Right atrium auricular region (tissue), 2 donors: Measurements from ENCODE around the gene WDR91. TPM values are rescaled to one million over a fixed set of nuclear protein-coding genes. Genes with fewer than 3 reads are reported as not detected.

Experiments
- DNase-seq: peaks from one replicate; pipeline ENCODE4 v3.0.0-alpha.2; 2019; ENCODE audit warnings: low spot score
- H3K27ac ChIP-seq, 2 donors: fragments of 200-600 bp; sonication (generic); 1 replicate in 1 of 2; 2 replicates in 1 of 2; pipeline ENCODE4 v1.5.1; 2016 to 2019
- H3K27me3 ChIP-seq, 2 donors: fragments of 200-600 bp; sonication (generic); one replicate each; pipeline versions ENCODE4 v1.5.1 to v1.6.0; 2017 to 2019
- H3K36me3 ChIP-seq: fragments of 200-600 bp; sonication (generic); one replicate; pipeline ENCODE4 v1.5.1; 2016
- H3K4me1 ChIP-seq, 2 donors: fragments of 200-600 bp; sonication (generic); one replicate each; pipeline versions ENCODE4 v1.5.1 to v1.6.0; 2017 to 2019
- H3K4me3 ChIP-seq, 2 donors: fragments of 200-600 bp; sonication (generic); 1 replicate in 1 of 2; 2 replicates in 1 of 2; pipeline ENCODE4 v1.5.1; 2017 to 2019; ENCODE audit warnings: mild to moderate bottlenecking in 1 of 2, moderate library complexity in 1 of 2
- H3K9me3 ChIP-seq, 2 donors: fragments of 200-600 bp; sonication (generic); one replicate each; pipeline ENCODE4 v1.5.1; 2019
- total RNA-seq, 2 donors: library from RNA; depleted of rRNA; stranded (reverse); fragments of >200 nt; gene quantifications; one replicate each; pipeline ENCODE4 v1.1.0, GENCODE V29; 2016
- TF ChIP-seq, protein P1 (sequence below), 2 donors: fragments of 200-600 bp; sonication (generic); IDR thresholded peaks; one replicate each; pipeline ENCODE4 v1.5.1; 2019; ENCODE audit warnings: antibody characterized with exemption in 2 of 2

The WDR91 gene
- total RNA-seq, 2 donors from 2014 or later = 3.3 to 4.5 TPM

DNA sequence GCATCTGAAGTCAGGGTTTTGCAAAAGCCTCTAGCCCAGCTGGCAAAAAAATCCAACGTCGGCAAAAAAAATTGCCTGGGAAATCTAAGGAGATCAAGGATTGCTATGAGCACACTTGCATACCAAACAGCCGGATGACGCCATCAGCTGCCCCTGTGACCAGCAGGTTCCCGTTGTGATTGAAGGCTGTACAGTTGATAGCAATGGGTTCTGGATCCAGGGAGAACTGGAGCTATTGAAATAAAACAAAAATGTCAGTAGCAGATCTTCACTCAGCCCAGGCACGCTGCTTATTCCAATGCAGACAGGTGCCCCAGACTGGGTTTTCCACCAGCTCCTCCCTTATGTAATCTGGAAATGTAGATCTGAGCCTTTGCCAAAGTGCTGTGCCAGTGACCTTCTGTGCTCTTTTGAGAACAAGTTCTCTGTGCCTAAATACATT is 22.1 kb downstream of the WDR91 start:
- H3K4me1 ChIP-seq = no peaks in the 10 kb centered on the region
- H3K27me3 ChIP-seq = no peaks in the 10 kb centered on the region
- no peak for DNase-seq
- H3K27ac ChIP-seq = no peak overlapping the region
- H3K36me3 ChIP-seq = peaks cover 65% of the 10 kb centered on the region
- TF ChIP-seq, protein P1, sequence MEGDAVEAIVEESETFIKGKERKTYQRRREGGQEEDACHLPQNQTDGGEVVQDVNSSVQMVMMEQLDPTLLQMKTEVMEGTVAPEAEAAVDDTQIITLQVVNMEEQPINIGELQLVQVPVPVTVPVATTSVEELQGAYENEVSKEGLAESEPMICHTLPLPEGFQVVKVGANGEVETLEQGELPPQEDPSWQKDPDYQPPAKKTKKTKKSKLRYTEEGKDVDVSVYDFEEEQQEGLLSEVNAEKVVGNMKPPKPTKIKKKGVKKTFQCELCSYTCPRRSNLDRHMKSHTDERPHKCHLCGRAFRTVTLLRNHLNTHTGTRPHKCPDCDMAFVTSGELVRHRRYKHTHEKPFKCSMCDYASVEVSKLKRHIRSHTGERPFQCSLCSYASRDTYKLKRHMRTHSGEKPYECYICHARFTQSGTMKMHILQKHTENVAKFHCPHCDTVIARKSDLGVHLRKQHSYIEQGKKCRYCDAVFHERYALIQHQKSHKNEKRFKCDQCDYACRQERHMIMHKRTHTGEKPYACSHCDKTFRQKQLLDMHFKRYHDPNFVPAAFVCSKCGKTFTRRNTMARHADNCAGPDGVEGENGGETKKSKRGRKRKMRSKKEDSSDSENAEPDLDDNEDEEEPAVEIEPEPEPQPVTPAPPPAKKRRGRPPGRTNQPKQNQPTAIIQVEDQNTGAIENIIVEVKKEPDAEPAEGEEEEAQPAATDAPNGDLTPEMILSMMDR (IDR thresholded peaks at IDR 0.05) = no peak
- H3K9me3 ChIP-seq = no peaks in the 10 kb centered on the region
- H3K4me3 ChIP-seq = no peak overlapping the region

DNA sequence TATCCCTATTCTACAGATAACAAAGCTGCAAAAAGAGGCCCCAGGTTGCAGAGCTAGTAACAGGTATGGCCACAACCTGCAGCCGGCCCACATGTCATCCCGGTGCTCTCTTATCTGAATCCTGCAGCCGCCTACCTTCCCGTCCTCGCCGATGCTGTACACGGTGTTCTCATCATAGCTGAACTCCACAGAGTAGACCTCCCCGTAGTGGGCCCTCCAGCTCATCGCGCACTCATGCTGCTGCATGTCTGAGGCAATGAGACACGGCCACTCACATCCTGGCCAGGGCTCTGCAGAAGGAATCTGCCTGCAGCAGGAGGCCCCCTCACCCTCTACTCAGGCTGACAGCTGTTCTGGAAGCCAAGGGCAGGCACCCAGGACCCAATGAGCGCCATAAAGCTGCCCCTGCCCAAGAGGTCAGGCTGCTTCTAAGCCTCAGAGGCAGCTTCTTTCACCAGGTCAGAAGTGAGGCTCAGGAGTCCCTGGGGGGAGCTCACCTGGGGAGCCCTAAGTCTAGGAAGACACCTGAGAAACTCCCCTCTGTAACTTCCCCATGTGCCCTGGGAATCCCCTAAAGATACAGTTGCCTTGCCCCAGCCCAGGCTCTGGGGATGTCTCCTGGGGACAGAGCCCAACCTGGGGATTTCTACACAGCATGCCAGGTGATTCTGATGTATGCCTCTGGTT is 22.9 kb downstream of the WDR91 start:
- TF ChIP-seq, protein P1 (IDR thresholded peaks at IDR 0.05) = no peak
- H3K27ac ChIP-seq = no peak overlapping the region
- H3K4me3 ChIP-seq = no peak overlapping the region
- H3K9me3 ChIP-seq = no peaks in the 10 kb centered on the region
- H3K27me3 ChIP-seq = no peaks in the 10 kb centered on the region
- H3K36me3 ChIP-seq = peaks cover 62% of the 10 kb centered on the region
- no peak for DNase-seq
- no peaks in the 10 kb centered on the region for H3K4me1 ChIP-seq

DNA sequence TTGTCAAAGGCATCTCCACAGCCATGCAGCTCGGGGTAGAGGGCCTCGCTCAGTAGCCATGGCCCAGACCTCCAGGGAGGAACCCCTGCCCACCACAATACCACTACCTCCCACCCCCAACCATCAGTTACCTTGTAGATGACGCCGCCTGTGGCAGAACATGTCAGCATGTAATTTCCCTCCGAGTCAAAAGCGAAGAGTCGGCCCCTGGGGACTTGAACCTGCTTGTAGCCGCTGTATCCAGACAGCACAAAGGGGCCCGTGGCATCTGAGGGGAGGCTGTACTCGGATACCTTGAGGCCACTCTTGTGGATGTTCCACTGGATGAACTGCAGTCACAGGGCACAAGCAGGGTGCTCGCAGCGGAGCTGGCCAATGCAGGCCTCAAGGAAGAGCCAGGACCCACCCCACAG is 24.5 kb downstream of the WDR91 start:
- DNase-seq = no peak

DNA sequence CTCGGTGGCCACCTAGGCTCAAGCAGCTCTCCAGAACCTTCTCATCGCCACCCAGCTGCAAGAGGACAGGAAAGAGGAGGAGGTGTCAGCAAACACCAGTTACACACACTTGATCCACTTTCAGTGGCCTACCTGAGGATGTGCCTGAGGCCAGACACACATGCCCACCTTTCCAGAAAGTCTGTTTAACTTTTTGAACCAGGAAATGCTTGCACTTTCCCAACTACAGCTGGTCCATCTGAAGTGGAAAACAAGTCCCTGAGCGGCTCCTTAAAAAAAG is 25.1 kb downstream of the WDR91 start:
- Histone ChIP-seq H3K4me3 (no peak overlapping the region), H3K36me3 (peaks cover 63% of the 10 kb centered on the region), H3K27ac (no peak overlapping the region), H3K27me3 (no peaks in the 10 kb centered on the region), H3K4me1 (no peaks in the 10 kb centered on the region), H3K9me3 (peaks cover 0 to 13% of the 10 kb centered on the region in 2 donors)
- no peak for DNase-seq
- TF ChIP-seq, protein P1 (IDR thresholded peaks at IDR 0.05) = no peak

More for the DNA sequence above, 24.5 kb downstream of the WDR91 start:
- H3K27me3 ChIP-seq = no peaks in the 10 kb centered on the region
- H3K4me3 ChIP-seq = no peak overlapping the region
- H3K27ac ChIP-seq = no peak overlapping the region
- TF ChIP-seq, protein P1 (IDR thresholded peaks at IDR 0.05) = no peak
- H3K9me3 ChIP-seq = peaks cover 0 to 6% of the 10 kb centered on the region in 2 donors
- no peaks in the 10 kb centered on the region for H3K4me1 ChIP-seq
- peaks cover 56% of the 10 kb centered on the region for H3K36me3 ChIP-seq

DNA sequence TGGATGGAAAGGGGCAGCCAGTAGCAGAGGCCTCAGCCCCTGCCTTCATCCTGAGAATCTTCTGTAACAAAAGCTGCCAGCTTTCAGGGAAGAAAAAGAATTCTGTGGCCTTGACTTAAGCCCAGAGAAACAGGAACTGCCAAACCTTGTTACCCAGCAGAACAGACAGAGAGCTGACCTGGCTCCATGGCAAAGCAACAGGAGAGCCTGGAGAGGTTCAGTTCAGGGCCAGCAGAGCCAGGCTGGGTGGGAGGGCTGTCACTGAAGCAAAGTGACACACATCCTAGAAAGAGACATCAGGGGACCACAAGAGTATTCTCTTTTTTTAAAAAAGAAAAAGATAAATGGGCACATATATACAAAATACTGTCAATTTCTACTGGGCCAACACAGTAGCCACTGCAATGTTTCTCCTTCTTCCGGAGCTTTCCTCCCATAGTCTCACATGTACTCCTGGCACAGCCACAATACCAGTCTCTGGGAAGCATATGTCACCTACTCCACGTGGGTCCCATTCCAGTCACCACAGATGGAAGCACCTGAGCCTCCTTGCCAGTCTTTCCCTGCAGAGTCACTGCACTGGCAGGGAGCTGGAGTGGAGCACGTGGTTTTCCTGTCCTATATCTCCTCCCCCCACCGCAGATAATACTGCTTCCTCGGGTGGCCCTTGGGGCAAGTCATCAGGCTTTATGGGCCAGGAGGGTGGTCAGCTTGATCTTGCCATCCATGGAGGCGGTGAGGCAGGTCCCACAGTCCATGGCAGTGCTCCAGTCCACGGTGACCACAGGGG is 25.7 kb downstream of the WDR91 start:
- no peak overlapping the region for H3K4me3 ChIP-seq
- peaks cover 0 to 18% of the 10 kb centered on the region in 2 donors for H3K9me3 ChIP-seq
- peaks cover 68% of the 10 kb centered on the region for H3K36me3 ChIP-seq
- H3K27me3 ChIP-seq = no peaks in the 10 kb centered on the region
- DNase-seq = no peak
- no peak overlapping the region for H3K27ac ChIP-seq
- H3K4me1 ChIP-seq = no peaks in the 10 kb centered on the region
- TF ChIP-seq, protein P1 (IDR thresholded peaks at IDR 0.05) = no peak
